Hepatocyte (in vitro differentiated cells): ENCODE results near the gene SLC29A3.

Source experiments
- EZH2phosphoT487 ChIP-seq: fragments of 200-600 bp; sonication (generic); IDR thresholded peaks from one replicate; pipeline ENCODE4 v1.6.1; 2018; ENCODE audit warnings: antibody characterized with exemption, mild to moderate bottlenecking, low read depth, moderate library complexity; ENCODE audit not compliant: unreplicated experiment, severe bottlenecking
- TF ChIP-seq, protein P1 (sequence below): fragments of 200-600 bp; sonication (generic); IDR thresholded peaks from 2 replicates; pipeline ENCODE4 v1.5.1; 2016; ENCODE audit warnings: antibody characterized with exemption, mild to moderate bottlenecking; ENCODE audit not compliant: poor library complexity

- TF ChIP-seq, protein P1, sequence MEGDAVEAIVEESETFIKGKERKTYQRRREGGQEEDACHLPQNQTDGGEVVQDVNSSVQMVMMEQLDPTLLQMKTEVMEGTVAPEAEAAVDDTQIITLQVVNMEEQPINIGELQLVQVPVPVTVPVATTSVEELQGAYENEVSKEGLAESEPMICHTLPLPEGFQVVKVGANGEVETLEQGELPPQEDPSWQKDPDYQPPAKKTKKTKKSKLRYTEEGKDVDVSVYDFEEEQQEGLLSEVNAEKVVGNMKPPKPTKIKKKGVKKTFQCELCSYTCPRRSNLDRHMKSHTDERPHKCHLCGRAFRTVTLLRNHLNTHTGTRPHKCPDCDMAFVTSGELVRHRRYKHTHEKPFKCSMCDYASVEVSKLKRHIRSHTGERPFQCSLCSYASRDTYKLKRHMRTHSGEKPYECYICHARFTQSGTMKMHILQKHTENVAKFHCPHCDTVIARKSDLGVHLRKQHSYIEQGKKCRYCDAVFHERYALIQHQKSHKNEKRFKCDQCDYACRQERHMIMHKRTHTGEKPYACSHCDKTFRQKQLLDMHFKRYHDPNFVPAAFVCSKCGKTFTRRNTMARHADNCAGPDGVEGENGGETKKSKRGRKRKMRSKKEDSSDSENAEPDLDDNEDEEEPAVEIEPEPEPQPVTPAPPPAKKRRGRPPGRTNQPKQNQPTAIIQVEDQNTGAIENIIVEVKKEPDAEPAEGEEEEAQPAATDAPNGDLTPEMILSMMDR, result no peak
- no peak for TF ChIP-seq EZH2phosphoT487
Measured at GRCh38 chr10:71367271-71367670, 48.2 kb downstream of the SLC29A3 start.
